Stimulated activated effector memory CD8-positive, alpha-beta T cell treated with anti-CD3 and anti-CD28 coated beads, Interleukin-12 subunit alpha, Interleukin-12 subunit beta, amount 100 ng/mL, for 72 hours (primary cell): Measurements from ENCODE around the gene RORB.

ENCODE experiments used
- ATAC-seq: fragments of 150-1000 bp; cut with Tn5 transposase; 2 replicates; pipeline ENCODE4 v1.10.0; 2021
- DNase-seq, 2 donors: peaks; one replicate each; pipeline ENCODE4 v3.0.0; 2021 to 2022; ENCODE audit warnings: low spot score in 2 of 2
- H3K27ac Mint-ChIP-seq: one replicate; pipeline ENCODE4 v1.8.0; 2022; ENCODE audit warnings: mild to moderate bottlenecking, mixed read lengths
- H3K36me3 Mint-ChIP-seq: one replicate; pipeline ENCODE4 v1.8.0; 2022; ENCODE audit warnings: mild to moderate bottlenecking, mixed read lengths
- H3K4me1 Mint-ChIP-seq: one replicate; pipeline ENCODE4 v1.8.0; 2022; ENCODE audit warnings: mixed read lengths
- H3K4me3 Mint-ChIP-seq: one replicate; pipeline ENCODE4 v1.8.0; 2022; ENCODE audit warnings: mild to moderate bottlenecking, mixed read lengths
- H3K9me3 Mint-ChIP-seq: one replicate; pipeline ENCODE4 v1.8.0; 2022; ENCODE audit warnings: mixed read lengths

The RORB gene

DNA sequence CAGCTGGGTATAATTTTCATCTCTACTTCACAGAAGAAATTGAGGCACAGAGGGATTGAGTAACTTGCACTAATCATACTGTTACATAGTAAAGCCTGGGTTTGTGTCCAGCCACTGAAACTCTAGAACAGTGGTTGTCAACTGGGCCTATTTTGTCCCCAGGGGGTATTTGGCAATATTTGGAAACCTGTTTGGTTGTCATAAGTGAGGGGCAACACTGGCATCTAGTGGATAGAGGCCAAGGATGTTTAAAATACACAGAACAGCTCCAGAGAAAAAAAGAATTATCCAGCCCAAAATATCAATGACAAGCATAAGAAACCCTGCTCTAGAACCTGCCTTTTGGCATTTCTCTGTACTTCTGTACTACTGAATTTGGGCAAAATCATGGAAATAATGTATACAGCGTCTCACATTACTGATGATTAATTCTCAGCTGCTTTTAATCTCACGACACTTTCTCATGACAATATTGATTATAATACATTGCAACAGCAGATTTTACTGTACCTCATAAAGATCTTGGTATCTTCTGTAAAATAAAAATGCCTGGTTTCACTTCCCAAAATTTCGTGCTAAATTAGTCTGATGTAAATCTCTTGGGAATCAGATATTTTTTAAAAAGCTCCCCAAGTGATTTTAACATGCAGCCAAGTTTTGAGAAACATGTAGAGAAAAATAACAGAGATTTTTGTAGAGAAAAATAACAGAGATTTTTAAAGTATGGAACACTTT lies 112.7 kb downstream of the RORB start:
- Mint-ChIP-seq H3K4me1 (no peaks in the 10 kb centered on the region), H3K27ac (no peak overlapping the region), H3K4me3 (no peak overlapping the region), H3K36me3 (no peaks in the 10 kb centered on the region), H3K9me3 (no peaks in the 10 kb centered on the region)
- ATAC-seq (no peak), DNase-seq (no peak)

DNA sequence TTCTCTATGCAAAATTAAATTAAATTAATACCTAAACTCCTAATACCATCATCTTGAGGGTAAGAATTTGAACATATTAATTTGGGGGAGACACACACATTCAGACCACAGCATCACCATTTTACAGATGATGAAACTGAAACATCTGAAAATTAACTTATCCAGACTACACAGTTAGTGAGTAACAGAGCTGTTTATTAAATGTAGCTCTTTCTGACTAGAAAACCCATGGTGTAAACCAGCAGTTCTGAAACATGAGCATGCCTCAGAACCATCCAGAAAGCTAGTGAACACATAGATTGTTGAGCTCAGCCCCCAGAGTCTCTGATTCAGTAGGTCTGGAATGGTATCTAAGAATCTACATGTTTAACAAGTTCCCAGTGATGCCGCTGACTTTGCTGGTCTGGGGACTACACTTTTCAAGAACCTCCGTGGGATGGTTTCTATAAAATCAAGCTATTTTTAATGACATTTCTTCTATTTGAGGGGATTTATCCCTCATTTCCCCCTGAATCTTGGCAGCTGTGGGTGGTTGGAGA lies 113.5 kb downstream of the RORB start:
- no peak overlapping the region for H3K27ac Mint-ChIP-seq
- ATAC-seq, result no peak
- H3K4me1 Mint-ChIP-seq, result no peaks in the 10 kb centered on the region
- H3K36me3 Mint-ChIP-seq, result no peaks in the 10 kb centered on the region
- no peak overlapping the region for H3K4me3 Mint-ChIP-seq
- no peak for DNase-seq
- H3K9me3 Mint-ChIP-seq, result no peaks in the 10 kb centered on the region

DNA sequence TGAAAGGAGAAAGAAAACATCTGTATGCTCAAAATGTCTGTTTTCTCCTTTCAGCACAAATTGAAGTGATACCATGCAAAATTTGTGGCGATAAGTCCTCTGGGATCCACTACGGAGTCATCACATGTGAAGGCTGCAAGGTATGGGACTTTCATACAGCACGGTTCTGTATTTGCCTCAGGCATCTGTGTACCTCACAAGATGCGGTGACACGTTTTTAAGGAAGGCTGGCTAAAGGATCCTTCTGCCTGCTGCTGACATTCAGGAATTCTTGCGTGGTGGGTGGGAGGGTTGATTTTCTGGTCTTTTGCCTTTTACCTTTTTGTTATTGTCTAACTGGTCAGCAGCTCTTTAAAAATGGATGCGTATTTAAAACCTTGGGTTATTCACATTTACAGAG lies 133.1 kb downstream of the RORB start:
- H3K36me3 Mint-ChIP-seq, result no peaks in the 10 kb centered on the region
- no peak for DNase-seq

DNA sequence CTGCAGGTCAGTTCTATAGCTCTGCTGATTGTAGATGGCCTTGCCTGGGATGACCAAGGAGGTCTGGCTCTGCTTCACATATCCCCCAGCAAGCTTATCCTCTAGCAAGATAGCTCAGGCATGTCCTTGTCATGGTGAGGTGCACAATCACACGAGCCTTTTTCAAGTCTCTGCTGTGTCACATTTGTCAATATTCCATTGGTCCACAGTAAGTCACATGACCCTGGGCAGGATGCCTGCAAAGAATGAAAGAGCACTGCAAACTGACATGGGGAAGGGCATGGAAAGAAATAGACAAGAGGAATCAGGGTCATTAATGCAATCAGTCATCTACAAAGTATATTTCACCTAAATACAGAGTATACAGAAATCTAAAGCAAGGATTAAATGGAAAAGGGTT lies 142.0 kb downstream of the RORB start:
- Mint-ChIP-seq H3K4me1 (no peaks in the 10 kb centered on the region), H3K36me3 (no peaks in the 10 kb centered on the region), H3K4me3 (no peak overlapping the region), H3K9me3 (no peaks in the 10 kb centered on the region), H3K27ac (no peak overlapping the region)
- no peak for ATAC-seq
- no peak for DNase-seq

More for the DNA sequence above, 133.1 kb downstream of the RORB start:
- Mint-ChIP-seq H3K27ac (no peak overlapping the region), H3K9me3 (no peaks in the 10 kb centered on the region), H3K4me1 (no peaks in the 10 kb centered on the region), H3K4me3 (no peak overlapping the region)
- ATAC-seq, result no peak

DNA sequence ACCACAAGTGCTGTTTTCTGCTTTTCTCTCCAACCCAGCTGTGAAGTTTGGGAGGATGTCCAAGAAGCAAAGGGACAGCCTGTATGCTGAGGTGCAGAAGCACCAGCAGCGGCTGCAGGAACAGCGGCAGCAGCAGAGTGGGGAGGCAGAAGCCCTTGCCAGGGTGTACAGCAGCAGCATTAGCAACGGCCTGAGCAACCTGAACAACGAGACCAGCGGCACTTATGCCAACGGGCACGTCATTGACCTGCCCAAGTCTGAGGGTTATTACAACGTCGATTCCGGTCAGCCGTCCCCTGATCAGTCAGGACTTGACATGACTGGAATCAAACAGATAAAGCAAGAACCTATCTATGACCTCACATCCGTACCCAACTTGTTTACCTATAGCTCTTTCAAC lies 145.2 kb downstream of the RORB start:
- Mint-ChIP-seq H3K4me3 (no peak overlapping the region), H3K36me3 (no peaks in the 10 kb centered on the region), H3K4me1 (no peaks in the 10 kb centered on the region), H3K27ac (no peak overlapping the region), H3K9me3 (no peaks in the 10 kb centered on the region)
- DNase-seq, result no peak
- ATAC-seq, result no peak

DNA sequence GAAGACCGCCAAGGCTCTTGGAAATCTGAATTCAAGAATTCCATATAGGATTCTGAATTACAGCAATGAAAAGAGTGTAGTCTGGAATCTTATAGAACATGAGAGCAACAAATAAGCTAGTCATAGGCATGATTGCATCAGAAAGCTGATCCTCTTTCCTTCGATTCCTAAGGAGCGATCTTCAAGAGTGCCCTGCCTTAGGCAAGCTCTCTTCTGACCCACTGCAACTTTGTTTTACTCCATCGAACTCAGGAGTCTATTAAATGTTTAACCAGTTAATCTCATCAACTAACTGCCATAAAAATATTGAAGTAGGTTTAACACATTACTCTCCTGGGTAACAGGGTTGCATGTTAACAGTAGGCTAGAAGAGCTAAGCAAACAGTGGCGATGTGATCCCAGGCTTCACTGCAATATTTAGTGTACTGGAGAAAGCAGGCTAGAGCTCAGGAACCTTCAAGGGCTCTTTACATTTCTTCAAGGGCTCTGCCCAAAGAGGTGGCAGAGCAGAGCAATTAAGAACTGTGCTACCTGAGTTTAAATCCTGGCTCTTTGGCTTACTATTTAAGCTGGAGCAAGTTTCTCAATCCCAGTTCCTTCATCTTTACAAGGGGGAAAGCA lies 146.3 kb downstream of the RORB start:
- Mint-ChIP-seq H3K9me3 (no peaks in the 10 kb centered on the region), H3K27ac (no peak overlapping the region), H3K4me1 (no peaks in the 10 kb centered on the region), H3K36me3 (no peaks in the 10 kb centered on the region), H3K4me3 (no peak overlapping the region)
- ATAC-seq, result no peak
- no peak for DNase-seq

DNA sequence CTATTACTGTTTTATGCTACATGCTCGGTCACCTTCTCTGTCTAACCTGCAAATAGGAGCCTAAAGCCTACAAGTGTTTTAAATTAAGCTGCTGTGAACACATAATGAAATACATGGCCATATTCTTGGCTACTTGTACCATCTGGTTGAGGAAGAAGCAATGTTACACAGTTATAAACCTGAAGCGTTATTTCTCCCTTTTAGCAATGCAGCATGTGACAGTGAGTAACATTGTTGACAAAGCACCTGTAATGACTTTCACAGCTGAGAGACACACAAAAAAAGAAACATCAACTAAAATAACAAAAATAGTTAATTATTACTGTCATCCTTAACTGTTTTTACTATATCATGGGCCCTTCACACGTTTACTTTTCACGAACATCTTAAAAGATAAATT lies 146.9 kb downstream of the RORB start:
- no peaks in the 10 kb centered on the region for H3K4me1 Mint-ChIP-seq
- H3K9me3 Mint-ChIP-seq, result no peaks in the 10 kb centered on the region
- H3K4me3 Mint-ChIP-seq, result no peak overlapping the region
- ATAC-seq (no peak), DNase-seq (no peak)
- no peaks in the 10 kb centered on the region for H3K36me3 Mint-ChIP-seq
- no peak overlapping the region for H3K27ac Mint-ChIP-seq

DNA sequence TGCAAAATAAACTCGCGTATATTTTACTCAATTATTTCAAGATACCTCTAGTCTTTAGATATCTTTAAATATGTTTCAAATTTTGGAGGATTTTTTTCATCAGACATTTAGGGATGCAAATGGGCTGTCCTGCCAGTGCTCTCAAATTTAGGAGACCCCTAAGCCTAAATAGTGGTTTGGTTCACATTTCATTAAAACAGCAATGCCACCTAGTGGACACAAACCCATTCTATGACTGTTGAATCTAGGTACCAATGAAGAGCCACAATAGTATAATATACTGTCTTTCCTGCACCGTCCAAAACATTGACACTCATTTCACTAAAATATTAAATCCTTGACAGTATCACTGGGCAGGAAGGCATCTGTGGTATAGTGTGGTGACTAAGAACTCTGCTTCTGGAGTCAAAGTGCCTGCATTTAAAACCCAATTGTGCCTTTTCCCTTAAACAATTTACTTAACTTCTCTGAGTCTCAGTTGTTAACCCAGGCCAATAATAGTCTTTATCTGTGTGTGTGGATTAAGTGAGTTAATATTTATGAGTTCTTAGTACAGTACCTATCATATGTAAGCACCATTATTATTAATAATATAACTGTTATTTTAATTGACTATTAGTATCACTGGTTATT lies 148.0 kb downstream of the RORB start:
- DNase-seq, result no peak
- H3K36me3 Mint-ChIP-seq, result no peaks in the 10 kb centered on the region
- H3K4me3 Mint-ChIP-seq, result no peak overlapping the region
- no peaks in the 10 kb centered on the region for H3K9me3 Mint-ChIP-seq
- no peak overlapping the region for H3K27ac Mint-ChIP-seq
- no peak for ATAC-seq
- H3K4me1 Mint-ChIP-seq, result no peaks in the 10 kb centered on the region

DNA sequence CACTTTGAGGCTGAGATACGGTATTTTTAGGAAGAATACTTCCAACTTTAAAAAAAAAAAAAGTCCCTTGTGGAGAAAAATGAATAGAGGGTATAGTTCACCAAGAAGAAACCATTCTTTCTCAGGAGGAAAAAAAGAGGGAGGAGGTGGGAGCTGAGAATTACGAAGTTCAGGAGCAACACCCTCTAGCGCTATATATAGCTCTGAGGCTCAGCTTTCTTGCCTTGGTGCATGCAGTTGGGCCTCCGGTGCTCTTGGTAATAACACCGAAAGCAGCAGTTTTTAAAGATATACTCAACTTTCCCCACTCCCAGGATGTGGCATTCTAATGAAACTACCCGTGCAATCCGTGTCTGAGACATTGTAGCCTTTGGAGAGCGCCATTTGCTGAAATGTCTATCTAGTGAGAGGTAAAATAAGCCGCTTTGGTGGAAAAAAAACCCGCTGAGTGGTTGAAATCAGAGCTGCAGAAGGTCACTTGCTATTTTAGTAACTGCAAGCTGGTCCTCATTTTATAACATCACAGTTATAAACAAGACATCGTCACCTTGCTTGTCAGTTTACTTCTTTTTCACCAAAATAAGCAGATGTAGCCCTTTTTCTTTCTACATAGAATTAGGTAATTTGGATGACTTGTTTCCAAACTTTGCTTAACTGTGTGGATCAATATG lies 156.4 kb downstream of the RORB start:
- H3K9me3 Mint-ChIP-seq, result no peaks in the 10 kb centered on the region
- no peak for DNase-seq
- ATAC-seq, result no peak
- no peak overlapping the region for H3K27ac Mint-ChIP-seq
- H3K4me1 Mint-ChIP-seq, result no peaks in the 10 kb centered on the region
- no peak overlapping the region for H3K4me3 Mint-ChIP-seq
- H3K36me3 Mint-ChIP-seq, result no peaks in the 10 kb centered on the region

DNA sequence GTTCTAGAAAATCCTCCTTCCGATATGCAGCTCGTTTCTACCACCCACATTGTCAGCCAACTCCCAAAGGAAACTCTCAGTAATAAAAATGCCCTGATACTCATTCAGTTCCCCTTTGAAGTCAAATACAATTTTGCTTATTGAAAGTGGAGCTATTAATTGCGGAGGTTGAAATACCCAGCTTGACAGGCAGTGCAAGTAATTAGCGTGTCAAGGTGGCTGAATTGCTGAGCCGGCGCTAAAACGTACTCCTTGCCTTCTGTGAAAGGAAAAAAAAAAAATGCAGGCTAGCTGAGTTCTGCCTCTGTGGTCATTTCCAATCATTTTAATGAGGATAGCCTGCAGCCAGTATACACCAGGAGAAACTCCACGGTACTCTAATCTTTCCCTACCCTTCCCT lies 165.5 kb downstream of the RORB start:
- H3K4me1 Mint-ChIP-seq, result no peaks in the 10 kb centered on the region
- ATAC-seq (no peak), DNase-seq (no peak)
- H3K9me3 Mint-ChIP-seq, result no peaks in the 10 kb centered on the region
- no peaks in the 10 kb centered on the region for H3K36me3 Mint-ChIP-seq
- no peak overlapping the region for H3K4me3 Mint-ChIP-seq
- no peak overlapping the region for H3K27ac Mint-ChIP-seq

DNA sequence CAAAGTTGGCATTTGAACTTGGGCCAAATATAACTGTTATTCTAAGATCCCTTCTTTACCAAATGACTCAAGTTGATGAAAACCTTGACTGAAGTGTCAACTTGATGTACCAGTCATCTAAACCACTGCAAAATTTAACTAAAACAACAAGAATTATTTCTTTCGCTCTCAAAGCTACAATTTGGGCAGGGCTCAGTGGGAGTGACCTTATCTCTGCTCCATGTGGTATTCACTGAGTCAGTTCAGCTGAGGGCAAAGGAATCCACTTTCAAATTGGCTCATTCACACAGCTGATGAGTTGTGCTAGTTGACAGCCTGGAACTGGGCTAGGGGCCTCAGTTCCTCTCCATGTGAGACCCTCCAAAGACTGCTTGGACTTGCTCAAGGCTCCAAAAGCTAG lies 166.3 kb downstream of the RORB start:
- DNase-seq, result no peak
- ATAC-seq, result no peak
- Mint-ChIP-seq H3K9me3 (no peaks in the 10 kb centered on the region), H3K4me3 (no peak overlapping the region), H3K27ac (no peak overlapping the region), H3K36me3 (no peaks in the 10 kb centered on the region), H3K4me1 (no peaks in the 10 kb centered on the region)

DNA sequence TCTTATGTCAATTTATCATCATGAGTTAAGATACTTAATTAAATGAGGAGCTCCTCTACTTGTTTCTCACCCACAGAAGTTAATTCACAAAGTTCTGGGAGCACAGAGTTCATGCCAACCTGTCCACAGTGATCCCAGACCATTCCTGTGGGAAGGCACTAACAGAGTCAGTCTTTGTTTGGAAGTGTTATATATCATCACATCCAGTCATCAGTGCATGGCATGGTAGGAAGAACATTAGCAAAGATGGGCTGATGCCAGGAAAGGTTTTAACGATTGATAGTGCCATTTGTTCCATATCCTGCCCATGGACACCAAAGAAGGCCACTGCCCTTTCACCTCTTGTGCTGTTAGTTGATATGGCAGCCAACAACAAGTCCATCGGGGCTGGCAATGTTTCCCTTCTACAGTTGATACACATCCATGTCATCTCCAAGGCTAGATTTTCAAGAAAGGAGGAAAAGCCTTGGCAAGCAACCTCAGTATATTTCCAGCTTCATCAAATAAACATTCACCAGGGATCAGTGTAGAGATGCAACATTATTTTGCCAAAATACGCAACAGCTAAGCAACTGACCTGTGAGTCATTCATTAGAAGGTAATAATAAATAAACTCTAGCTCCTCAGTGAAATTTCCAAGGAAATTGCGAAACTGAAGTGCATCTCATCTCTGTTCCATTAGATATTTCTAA lies 169.6 kb downstream of the RORB start:
- ATAC-seq (no peak), DNase-seq (no peak)
- H3K27ac Mint-ChIP-seq, result no peak overlapping the region
- H3K36me3 Mint-ChIP-seq, result no peaks in the 10 kb centered on the region
- no peak overlapping the region for H3K4me3 Mint-ChIP-seq
- no peaks in the 10 kb centered on the region for H3K9me3 Mint-ChIP-seq
- H3K4me1 Mint-ChIP-seq, result no peaks in the 10 kb centered on the region

DNA sequence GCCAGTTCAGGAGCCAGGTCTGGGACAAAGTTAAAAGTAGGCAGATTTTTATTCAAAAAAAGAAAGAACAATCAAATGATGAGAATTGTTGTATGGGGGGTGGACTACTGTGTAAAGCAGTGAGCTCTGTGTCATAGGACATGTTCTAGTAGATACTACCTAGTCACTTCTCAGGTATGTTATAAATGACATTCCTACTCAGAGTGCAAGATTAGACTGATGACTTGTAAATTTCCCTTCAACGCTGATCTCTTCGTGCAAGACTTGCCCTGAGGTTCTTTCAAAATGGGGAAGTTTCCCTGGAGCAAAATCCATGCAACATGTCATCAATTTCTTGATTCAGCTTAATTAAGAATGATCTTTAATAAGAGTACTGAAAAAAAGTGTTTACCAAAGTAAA lies 175.1 kb downstream of the RORB start:
- DNase-seq (no peak), ATAC-seq (no peak)
- H3K27ac Mint-ChIP-seq, result no peak overlapping the region
- H3K36me3 Mint-ChIP-seq, result no peaks in the 10 kb centered on the region
- no peaks in the 10 kb centered on the region for H3K4me1 Mint-ChIP-seq
- no peak overlapping the region for H3K4me3 Mint-ChIP-seq
- no peaks in the 10 kb centered on the region for H3K9me3 Mint-ChIP-seq

DNA sequence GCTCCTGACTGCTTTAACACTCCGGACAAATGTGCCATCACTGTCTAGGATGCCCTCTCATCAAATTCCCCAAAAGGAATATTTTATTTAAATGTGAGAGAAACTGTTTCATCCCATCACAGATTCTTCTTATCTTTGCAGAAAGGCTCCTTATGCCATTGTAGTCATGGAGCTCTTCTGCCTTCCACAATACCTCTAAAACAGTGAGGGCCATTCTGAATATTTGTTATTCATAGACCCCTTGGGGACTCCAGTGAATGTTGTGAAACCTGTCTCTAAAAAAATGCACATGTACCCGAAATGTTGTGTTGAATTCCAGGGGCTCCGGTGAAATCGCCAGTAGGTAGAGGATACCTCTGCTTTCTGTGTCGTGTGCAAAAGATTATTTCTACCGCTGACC lies 176.9 kb downstream of the RORB start:
- ATAC-seq, result no peak
- H3K27ac Mint-ChIP-seq, result no peak overlapping the region
- no peaks in the 10 kb centered on the region for H3K9me3 Mint-ChIP-seq
- DNase-seq, result no peak
- H3K4me1 Mint-ChIP-seq, result no peaks in the 10 kb centered on the region
- H3K36me3 Mint-ChIP-seq, result no peaks in the 10 kb centered on the region
- no peak overlapping the region for H3K4me3 Mint-ChIP-seq

DNA sequence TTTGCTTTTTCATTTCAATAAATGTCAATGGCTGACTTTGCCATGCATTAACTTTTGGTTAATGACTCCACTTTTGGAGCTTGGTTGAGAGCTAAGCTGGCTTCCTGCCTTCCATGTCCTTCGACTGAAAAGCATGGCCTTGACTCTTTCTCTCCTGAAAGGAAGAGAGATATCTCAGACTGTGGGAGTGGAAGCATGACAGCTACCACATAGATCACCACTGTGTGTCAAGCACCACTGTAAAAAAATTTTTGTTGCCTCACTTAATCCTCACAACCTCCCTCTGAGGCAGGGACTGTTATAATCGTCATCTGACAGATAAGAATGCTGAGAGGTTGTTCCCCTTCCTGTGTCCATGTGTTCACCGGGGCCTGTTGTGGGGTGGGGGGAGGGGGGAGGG lies 184.8 kb downstream of the RORB start:
- ATAC-seq (no peak), DNase-seq (no peak)
- Mint-ChIP-seq H3K36me3 (no peaks in the 10 kb centered on the region), H3K9me3 (no peaks in the 10 kb centered on the region), H3K27ac (no peak overlapping the region), H3K4me3 (no peak overlapping the region), H3K4me1 (no peaks in the 10 kb centered on the region)
